ENCODE results near the gene MAPK11. TPM values are rescaled to one million over a fixed set of nuclear protein-coding genes. Genes with fewer than 3 reads are reported as not detected.

Gene MAPK11
- total RNA-seq, 1 donor from 2014 or later = 26.1 TPM

- Histone ChIP-seq H3K9me3 (no peaks in the 10 kb centered on the region), H3K27ac (peak overlapping the region; percentile 47), H3K27me3 (no peaks in the 10 kb centered on the region), H3K4me3 (no peak overlapping the region), H3K36me3 (peaks cover 91% of the 10 kb centered on the region), H3K4me1 (no peaks in the 10 kb centered on the region)
- TF ChIP-seq CTCF (IDR thresholded peaks at IDR 0.05) = no peak
- DNase-seq (no peak), ATAC-seq (no peak)
- intact Hi-C loops (cut with DNase I) = no loop called here
Observed at GRCh38 chr22:50281384-50281760, 11.2 kb upstream of the MAPK11 start.

GRCh38 chr22:50280708-50281383 is 10.7 kb upstream of the MAPK11 start:
- ATAC-seq (no peak), DNase-seq (no peak)
- no peaks in the 10 kb centered on the region for H3K27me3 ChIP-seq
- no peak overlapping the region for H3K4me3 ChIP-seq
- no peak overlapping the region for H3K27ac ChIP-seq
- no peaks in the 10 kb centered on the region for H3K4me1 ChIP-seq
- no peak for TF ChIP-seq CTCF (IDR thresholded peaks at IDR 0.05)
- no peaks in the 10 kb centered on the region for H3K9me3 ChIP-seq
- H3K36me3 ChIP-seq = peaks cover 89% of the 10 kb centered on the region
- intact Hi-C loops (cut with DNase I) = no loop called here

- Histone ChIP-seq H3K27ac (no peak overlapping the region), H3K36me3 (peaks cover 93% of the 10 kb centered on the region), H3K4me3 (no peak overlapping the region), H3K4me1 (no peaks in the 10 kb centered on the region), H3K27me3 (no peaks in the 10 kb centered on the region), H3K9me3 (no peaks in the 10 kb centered on the region)
- no peak for ATAC-seq
- intact Hi-C loops (cut with DNase I) = no loop called here
- TF ChIP-seq CTCF (IDR thresholded peaks at IDR 0.05) = no peak
- DNase-seq = no peak
Observed at GRCh38 chr22:50280022-50280707, 10.0 kb upstream of the MAPK11 start.

- H3K9me3 ChIP-seq = no peaks in the 10 kb centered on the region
- no peak for TF ChIP-seq CTCF (IDR thresholded peaks at IDR 0.05)
- H3K27me3 ChIP-seq = no peaks in the 10 kb centered on the region
- peaks cover 88% of the 10 kb centered on the region for H3K36me3 ChIP-seq
- intact Hi-C loops (cut with DNase I) = loop anchor here (10.0 kb wide), 1 partner anchor 46 kb away; the partner anchor contains the start of gene DENND6B
- no peak for DNase-seq
- H3K4me1 ChIP-seq = no peaks in the 10 kb centered on the region
- no peak overlapping the region for H3K4me3 ChIP-seq
- H3K27ac ChIP-seq = no peak overlapping the region
- ATAC-seq = no peak
Observed at GRCh38 chr22:50278956-50279619, 8.9 kb upstream of the MAPK11 start.

GRCh38 chr22:50278461-50278860 is 8.3 kb upstream of the MAPK11 start:
- Histone ChIP-seq H3K9me3 (no peaks in the 10 kb centered on the region), H3K4me1 (no peaks in the 10 kb centered on the region), H3K36me3 (peaks cover 84% of the 10 kb centered on the region), H3K4me3 (no peak overlapping the region), H3K27ac (no peak overlapping the region), H3K27me3 (no peaks in the 10 kb centered on the region)
- no peak for DNase-seq
- TF ChIP-seq CTCF (IDR thresholded peaks at IDR 0.05) = no peak
- ATAC-seq = no peak
- intact Hi-C loops (cut with DNase I) = loop anchor here (10.0 kb wide), 1 partner anchor 46 kb away; the partner anchor contains the start of gene DENND6B

All from upper lobe of right lung (tissue), 1 donor.